Measurements from ENCODE around the gene CLDN15. TPM values are rescaled to one million over a fixed set of nuclear protein-coding genes. Genes with fewer than 3 reads are reported as not detected.
A peak's percentile ranks its signal among the peaks of the same experiment; 100 is the strongest.

The CLDN15 gene
- total and polyA plus RNA-seq, 10 donors: 11.1 to 49.2 (median 21.2) TPM

DNA sequence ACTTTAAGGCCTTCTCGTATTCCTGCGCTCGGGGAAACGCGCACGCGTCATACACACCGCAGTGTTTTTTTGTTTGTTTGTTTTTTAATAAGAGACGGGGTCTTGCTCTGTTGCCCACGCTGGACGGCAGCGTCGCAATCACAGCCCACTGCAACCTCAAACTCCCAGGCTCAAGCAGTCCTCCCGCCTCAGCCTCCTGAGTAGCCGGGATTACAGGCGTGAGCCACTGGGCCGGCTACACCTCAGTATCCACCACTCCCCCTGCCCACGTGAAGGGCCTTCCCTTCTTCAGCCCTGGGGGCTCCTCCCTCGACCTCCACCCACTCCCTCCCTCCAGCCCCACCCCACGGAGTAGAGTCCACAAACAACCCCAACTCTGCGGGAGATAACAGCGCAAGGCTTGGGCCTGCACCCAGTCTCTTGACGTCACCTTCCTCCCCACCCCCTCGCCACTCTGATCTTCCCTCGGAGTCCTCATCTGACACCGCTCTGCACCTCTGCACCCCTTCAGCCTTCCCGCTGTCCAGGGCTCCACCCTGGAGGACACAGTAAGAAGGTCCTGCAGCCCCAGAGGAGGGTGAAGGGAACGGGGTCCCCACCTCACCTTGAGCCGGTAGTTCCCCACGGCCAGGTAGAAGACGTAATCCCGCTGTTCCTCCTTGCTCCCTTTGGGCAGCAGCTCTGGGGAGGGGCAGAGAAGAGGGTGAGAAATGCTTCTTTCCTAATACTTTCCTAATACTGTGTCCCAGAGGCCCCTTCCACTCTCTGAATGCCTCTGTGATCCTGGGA lies 2.8 kb upstream of the CLDN15 start:
- WGBS, 5 donors: 80 to 87% (median 83%) methylated on average over 32 of the region's 32 CpGs
- Histone ChIP-seq H3K4me1 (peaks cover 25 to 95% (median 73%) of the 10 kb centered on the region in 6 donors), H3K9me3 (no peaks in the 10 kb centered on the region), H3K27me3 (replicated peaks in 1 of 7) (no peaks in the 10 kb centered on the region), H3K4me3 (peak overlapping the region in 2 of 8 donors; percentile 23 to 43), H3K27ac (peak overlapping the region in 7 of 8 donors; percentile 69 to 99 (median 91)), H3K36me3 (peaks cover 0 to 76% (median 32%) of the 10 kb centered on the region in 6 donors)
- TF ChIP-seq POLR2A (IDR thresholded peaks at IDR 0.05) (no peak), POLR2AphosphoS5 (IDR thresholded peaks at IDR 0.05) (no peak)
- TF ChIP-seq, protein P1, sequence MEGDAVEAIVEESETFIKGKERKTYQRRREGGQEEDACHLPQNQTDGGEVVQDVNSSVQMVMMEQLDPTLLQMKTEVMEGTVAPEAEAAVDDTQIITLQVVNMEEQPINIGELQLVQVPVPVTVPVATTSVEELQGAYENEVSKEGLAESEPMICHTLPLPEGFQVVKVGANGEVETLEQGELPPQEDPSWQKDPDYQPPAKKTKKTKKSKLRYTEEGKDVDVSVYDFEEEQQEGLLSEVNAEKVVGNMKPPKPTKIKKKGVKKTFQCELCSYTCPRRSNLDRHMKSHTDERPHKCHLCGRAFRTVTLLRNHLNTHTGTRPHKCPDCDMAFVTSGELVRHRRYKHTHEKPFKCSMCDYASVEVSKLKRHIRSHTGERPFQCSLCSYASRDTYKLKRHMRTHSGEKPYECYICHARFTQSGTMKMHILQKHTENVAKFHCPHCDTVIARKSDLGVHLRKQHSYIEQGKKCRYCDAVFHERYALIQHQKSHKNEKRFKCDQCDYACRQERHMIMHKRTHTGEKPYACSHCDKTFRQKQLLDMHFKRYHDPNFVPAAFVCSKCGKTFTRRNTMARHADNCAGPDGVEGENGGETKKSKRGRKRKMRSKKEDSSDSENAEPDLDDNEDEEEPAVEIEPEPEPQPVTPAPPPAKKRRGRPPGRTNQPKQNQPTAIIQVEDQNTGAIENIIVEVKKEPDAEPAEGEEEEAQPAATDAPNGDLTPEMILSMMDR (IDR thresholded peaks at IDR 0.05 in 8 of 11, conservative IDR thresholded peaks at IDR 0.05 in 3 of 11): no peak
- intact Hi-C loops (cut with DNase I; ENCODE audit: low total_unique reads): no loop called here
- DNase-seq: no peak

DNA sequence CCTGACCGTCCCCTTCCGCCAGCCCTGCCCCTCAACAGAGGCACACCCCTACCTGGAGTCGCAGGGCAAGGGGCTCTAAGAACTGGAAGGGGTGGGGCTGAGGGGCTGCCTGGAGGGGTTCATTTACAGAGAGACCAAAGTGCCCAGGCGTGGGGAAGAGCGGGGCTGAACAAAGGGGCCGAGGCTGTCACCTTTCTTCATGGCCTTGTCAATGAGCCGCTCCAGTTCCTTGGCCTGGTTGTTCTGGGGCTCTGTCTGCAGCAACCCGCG lies 2.3 kb upstream of the CLDN15 start:
- DNase-seq: no peak
- H3K36me3 ChIP-seq: peaks cover 0 to 80% (median 32%) of the 10 kb centered on the region in 6 donors
- no peaks in the 10 kb centered on the region for H3K9me3 ChIP-seq
- no peaks in the 10 kb centered on the region for H3K27me3 ChIP-seq (replicated peaks in 1 of 7)
- peak overlapping the region in 7 of 8 donors; percentile 69 to 99 (median 91) for H3K27ac ChIP-seq
- intact Hi-C loops (cut with DNase I; ENCODE audit: low total_unique reads): no loop called here
- H3K4me1 ChIP-seq: peaks cover 21 to 95% (median 69%) of the 10 kb centered on the region in 6 donors
- TF ChIP-seq, protein P1 (IDR thresholded peaks at IDR 0.05 in 8 of 11, conservative IDR thresholded peaks at IDR 0.05 in 3 of 11): no peak
- TF ChIP-seq POLR2A (IDR thresholded peaks at IDR 0.05): no peak
- no peak for TF ChIP-seq POLR2AphosphoS5 (IDR thresholded peaks at IDR 0.05)
- 75 to 91% (median 82%) methylated on average over 9 of the region's 9 CpGs for WGBS, 5 donors
- H3K4me3 ChIP-seq: peak overlapping the region in 2 of 8 donors; percentile 23 to 43

DNA sequence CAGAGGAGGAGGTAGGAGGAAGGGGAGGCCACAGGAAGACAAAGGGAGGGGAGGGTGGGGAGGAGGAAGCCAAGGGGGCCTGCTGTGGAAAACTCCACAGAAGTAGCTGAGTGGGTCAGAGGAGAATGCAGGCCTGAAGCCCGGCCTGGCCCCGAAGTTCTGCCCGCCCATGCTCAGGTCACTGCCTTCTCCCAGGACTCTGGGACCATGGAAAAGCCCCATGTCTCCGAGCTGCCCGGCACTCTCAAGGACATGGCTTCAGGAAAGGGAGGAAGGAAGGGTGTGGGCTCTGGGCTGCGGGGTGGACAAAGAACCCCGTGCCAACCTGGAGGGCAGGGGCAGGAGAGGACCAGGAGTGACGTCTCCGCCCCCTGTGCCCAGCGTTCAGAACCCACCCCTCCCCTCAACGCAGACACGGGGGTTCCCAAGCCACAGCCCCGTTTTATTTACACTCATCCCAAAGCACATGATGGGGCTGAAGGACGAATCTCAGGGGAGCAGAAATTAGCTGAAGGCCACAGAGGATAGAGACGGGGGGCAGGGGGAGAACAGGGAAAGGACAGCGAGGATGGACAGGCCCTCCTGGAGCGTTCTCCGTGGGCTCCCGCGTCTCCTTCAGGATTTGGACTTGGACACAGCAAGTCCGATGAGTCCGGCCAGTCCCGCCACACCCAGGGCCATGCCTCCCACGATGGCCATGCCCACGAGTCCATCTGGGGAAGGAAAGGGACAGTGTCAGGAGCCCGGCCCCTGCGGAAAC lies 1.8 kb upstream of the CLDN15 start:
- WGBS, 5 donors: 46 to 60% (median 48%) methylated on average over 25 to 27 of the region's 27 CpGs
- Histone ChIP-seq H3K4me1 (peaks cover 21 to 95% (median 69%) of the 10 kb centered on the region in 6 donors), H3K27me3 (replicated peaks in 1 of 7) (no peaks in the 10 kb centered on the region), H3K27ac (peak overlapping the region; percentile 9 to 99 (median 88)), H3K9me3 (no peaks in the 10 kb centered on the region), H3K4me3 (peak overlapping the region in 2 of 8 donors; percentile 23 to 43), H3K36me3 (peaks cover 0 to 80% (median 32%) of the 10 kb centered on the region in 6 donors)
- DNase-seq: peak; percentile 81
- no peak for TF ChIP-seq POLR2A (IDR thresholded peaks at IDR 0.05)
- TF ChIP-seq POLR2AphosphoS5 (IDR thresholded peaks at IDR 0.05): peak; percentile 69 to 80 (median 75)
- TF ChIP-seq, protein P1 (IDR thresholded peaks at IDR 0.05 in 8 of 11, conservative IDR thresholded peaks at IDR 0.05 in 3 of 11): no peak
- intact Hi-C loops (cut with DNase I; ENCODE audit: low total_unique reads): no loop called here

All from spleen (tissue), 11 donors.